GM19455 (cell line): Measurements from ENCODE around the gene SLC34A1.
A peak's percentile ranks its signal among the peaks of the same experiment; 100 is the strongest.
"Not testable (repeated sequence)": the region's sequence is repeated elsewhere in the genome, so short reads cannot be mapped to it uniquely, and the experiment has no call there.

Experiments
- ATAC-seq: cut with Tn5 transposase; IDR thresholded peaks from one replicate; pipeline ENCODE4 v1.9.1; 2021; ENCODE audit not compliant: unreplicated experiment

The SLC34A1 gene

GRCh38 chr5:177367981-177368868, 16.0 kb upstream of the SLC34A1 start:
- no peak for ATAC-seq

- no peak for ATAC-seq
Measured at GRCh38 chr5:177368869-177369644, 15.2 kb upstream of the SLC34A1 start.

GRCh38 chr5:177369645-177370440, 14.4 kb upstream of the SLC34A1 start:
- no peak for ATAC-seq

GRCh38 chr5:177370488-177371119, 13.6 kb upstream of the SLC34A1 start:
- ATAC-seq: peak; percentile 54

- no peak for ATAC-seq
Measured at GRCh38 chr5:177371120-177372033, 12.9 kb upstream of the SLC34A1 start.

GRCh38 chr5:177372034-177372896, 12.0 kb upstream of the SLC34A1 start:
- no peak for ATAC-seq

- ATAC-seq: no peak
Measured at GRCh38 chr5:177372910-177373309, 11.3 kb upstream of the SLC34A1 start.

GRCh38 chr5:177373806-177374205, 10.4 kb upstream of the SLC34A1 start:
- no peak for ATAC-seq

GRCh38 chr5:177374211-177374610, 10.0 kb upstream of the SLC34A1 start:
- ATAC-seq: no peak

- ATAC-seq: not testable (repeated sequence)
Measured at GRCh38 chr5:177375516-177375915, 8.7 kb upstream of the SLC34A1 start.

- no peak for ATAC-seq
Measured at GRCh38 chr5:177376107-177376506, 8.1 kb upstream of the SLC34A1 start.

GRCh38 chr5:177377851-177378776, 6.1 kb upstream of the SLC34A1 start:
- ATAC-seq: no peak

GRCh38 chr5:177378884-177379883, 5.0 kb upstream of the SLC34A1 start:
- ATAC-seq: no peak

- no peak for ATAC-seq
Measured at GRCh38 chr5:177380805-177381126, 3.5 kb upstream of the SLC34A1 start.

GRCh38 chr5:177382423-177383029, 1.7 kb upstream of the SLC34A1 start:
- ATAC-seq: no peak

- ATAC-seq: no peak
Measured at GRCh38 chr5:177383181-177383580, 1.1 kb upstream of the SLC34A1 start.
